HepG2 (cell line): ENCODE results near the gene ZNF212. TPM values are rescaled to one million over a fixed set of nuclear protein-coding genes. Genes with fewer than 3 reads are reported as not detected.
A peak's percentile ranks its signal among the peaks of the same experiment; 100 is the strongest.

Source experiments
- CCAR2 ChIP-seq: fragments of 200-400 bp; formaldehyde crosslinking; optimal IDR thresholded peaks from 2 replicates; pipeline ENCODE3; 2018; ENCODE audit warnings: low read depth, mild to moderate bottlenecking, low read length, moderate library complexity
- ETV5 ChIP-seq: IDR thresholded peaks from 2 replicates; pipeline ENCODE4 v1.6.1; 2018; ENCODE audit warnings: missing biosample characterization, missing genetic modification reagents, inconsistent platforms, borderline replicate concordance
- GATA4 ChIP-seq: sonication (generic); IDR thresholded peaks from 2 replicates; pipeline ENCODE4 v1.6.1; 2016; ENCODE audit warnings: antibody characterized with exemption, low read depth, borderline replicate concordance
- IKZF1 ChIP-seq: fragments of 450-650 bp; IDR thresholded peaks from 2 replicates; pipeline ENCODE4 v1.7.1; 2016
- NCOA1 ChIP-seq: sonication (generic); formaldehyde crosslinking; IDR thresholded peaks from 2 replicates; pipeline ENCODE4 v1.9.0; 2021; ENCODE audit warnings: missing genetic modification reagents
- NFIC ChIP-seq: IDR thresholded peaks from 2 replicates; pipeline ENCODE4 v1.6.1; 2012; ENCODE audit warnings: mild to moderate bottlenecking, low read length, inconsistent platforms
- PITX1 ChIP-seq: sonication (generic); formaldehyde crosslinking; IDR thresholded peaks from 2 replicates; pipeline ENCODE4 v1.5.1; 2020; ENCODE audit warnings: mild to moderate bottlenecking, missing genetic modification reagents
- PTBP1 ChIP-seq: fragments of 200-400 bp; formaldehyde crosslinking; IDR thresholded peaks from 2 replicates; pipeline ENCODE4 v1.6.1; 2018; ENCODE audit warnings: low read length, low read depth; ENCODE audit not compliant: poor library complexity, severe bottlenecking
- REXO4 ChIP-seq: sonication (generic); formaldehyde crosslinking; IDR thresholded peaks from 2 replicates; pipeline ENCODE4 v1.8.0; 2022; ENCODE audit warnings: missing genetic modification reagents, mild to moderate bottlenecking, borderline replicate concordance
- SYNCRIP ChIP-seq: fragments of 200-400 bp; formaldehyde crosslinking; IDR thresholded peaks from 2 replicates; pipeline ENCODE4 v1.6.1; 2018; ENCODE audit warnings: mild to moderate bottlenecking, low read depth, low read length; ENCODE audit not compliant: insufficient read depth
- TP53 ChIP-seq: sonication (generic); formaldehyde crosslinking; conservative IDR thresholded peaks from 2 replicates; pipeline ENCODE4 v1.4.0; 2020; ENCODE audit warnings: missing genetic modification reagents
- TSC22D2 ChIP-seq: sonication (generic); formaldehyde crosslinking; IDR thresholded peaks from 2 replicates; pipeline ENCODE4 v1.5.1; 2020; ENCODE audit warnings: missing genetic modification reagents, mild to moderate bottlenecking, borderline replicate concordance
- U2AF1 ChIP-seq: fragments of 200-400 bp; formaldehyde crosslinking; optimal IDR thresholded peaks from 2 replicates; pipeline ENCODE3; 2017; ENCODE audit warnings: mild to moderate bottlenecking, low read depth, low read length
- ZBTB7B ChIP-seq: sonication (generic); formaldehyde crosslinking; IDR thresholded peaks from 2 replicates; pipeline ENCODE4 v1.4.0; 2020; ENCODE audit warnings: missing genetic modification reagents
- ZNF546 ChIP-seq: sonication (generic); formaldehyde crosslinking; conservative IDR thresholded peaks from 2 replicates; pipeline ENCODE4 v1.8.1; 2023; ENCODE audit warnings: mild to moderate bottlenecking, missing genetic modification reagents
- polyA plus RNA-seq, 8 experiments: library from polyadenylated mRNA; depleted of rRNA in 3 of 8; stranded (reverse) in 7 of 8; unstranded in 1 of 8; fragments of >200 nt; fragmentation: Illumina TruSeq in 4 of 8; extraction: Trizol in 4 of 8; gene quantifications; 2 replicates each; pipeline versions ENCODE4 v1.2.1 to v1.2.3, GENCODE V29; 2011 to 2016; ENCODE audit warnings: low read depth in 4 of 8, missing spikeins in 1 of 8, mixed read lengths in 1 of 8; ENCODE audit not compliant: insufficient read depth in 1 of 8
- total RNA-seq, 5 experiments: library from RNA; depleted of rRNA; stranded (reverse); fragments of >200 nt; fragmentation: Illumina TruSeq; extraction: Trizol; gene quantifications; 2 replicates each; pipeline ENCODE4 v1.2.3, GENCODE V29; 2016; ENCODE audit warnings: low read depth in 1 of 5
- TF ChIP-seq, protein P1 (sequence below): sonication (generic); formaldehyde crosslinking; IDR thresholded peaks from 2 replicates; pipeline ENCODE4 v1.5.0; 2020; ENCODE audit warnings: missing genetic modification reagents
- TF ChIP-seq, protein P2 (sequence below): sonication (generic); formaldehyde crosslinking; IDR thresholded peaks from 2 replicates; pipeline ENCODE4 v1.4.0; 2020; ENCODE audit warnings: mild to moderate bottlenecking, low read depth, missing genetic modification reagents
- TF ChIP-seq, protein P3 (sequence below): IDR thresholded peaks from 2 replicates; pipeline ENCODE4 v1.6.1; 2016; ENCODE audit warnings: low read depth
- TF ChIP-seq, protein P4 (sequence below): sonication (generic); formaldehyde crosslinking; IDR thresholded peaks from 2 replicates; pipeline ENCODE4 v1.4.0; 2020; ENCODE audit warnings: missing genetic modification reagents
- TF ChIP-seq, protein P5 (sequence below): sonication (generic); formaldehyde crosslinking; IDR thresholded peaks from 2 replicates; pipeline ENCODE4 v1.8.1; 2023; ENCODE audit warnings: mild to moderate bottlenecking, missing genetic modification reagents, borderline replicate concordance

Gene ZNF212
- total and polyA plus RNA-seq, 2 of the 13 experiments (the other 11 are each of a cell fraction or from before 2014, with no cell fraction given), result 2.6 to 3.8 TPM

DNA sequence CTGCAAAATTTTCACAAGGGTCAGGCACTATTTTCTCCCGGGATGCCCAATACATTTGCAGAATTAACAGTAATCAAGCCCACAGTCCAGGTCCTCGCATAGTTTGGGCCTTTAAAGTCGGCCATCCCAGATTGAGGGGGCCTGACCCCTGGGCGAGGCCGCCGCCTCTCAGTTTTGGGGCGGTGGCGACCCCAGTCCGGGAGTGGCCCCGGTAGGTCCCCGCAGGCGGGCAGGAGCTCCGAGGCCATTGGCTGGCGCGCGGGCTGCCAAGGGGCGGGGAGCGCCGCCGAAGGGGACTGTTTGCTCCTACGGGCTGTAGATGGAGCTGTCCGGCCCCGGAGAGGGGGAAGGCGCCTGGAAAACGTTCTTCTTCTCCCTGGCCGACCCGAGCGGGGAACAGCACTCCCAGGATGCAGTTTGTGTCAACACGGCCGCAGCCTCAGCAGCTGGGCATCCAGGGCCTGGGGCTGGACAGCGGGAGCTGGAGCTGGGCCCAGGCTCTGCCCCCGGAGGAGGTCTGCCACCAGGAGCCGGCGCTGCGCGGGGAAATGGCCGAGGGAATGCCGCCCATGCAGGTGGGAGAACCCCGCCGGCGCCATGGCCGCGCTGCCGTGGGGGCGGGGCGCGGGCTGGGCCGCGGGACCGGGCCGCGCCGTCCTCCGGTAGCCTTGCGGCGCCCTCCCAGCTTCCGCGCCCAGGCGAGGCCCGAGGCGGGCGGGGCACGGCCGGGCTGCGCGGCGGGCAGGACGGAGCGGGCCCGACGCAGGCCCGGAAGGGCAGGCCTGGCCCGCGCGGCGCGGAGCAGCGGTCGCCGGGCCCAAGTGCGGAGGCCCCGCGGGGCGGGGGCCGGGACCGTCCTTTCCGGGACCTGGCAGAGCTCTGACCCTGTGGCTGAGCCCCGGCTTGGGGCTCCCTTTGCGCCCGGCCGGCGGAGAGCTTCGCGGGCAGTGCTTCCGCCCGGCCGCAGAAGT, 44.0 kb upstream of the ZNF212 start, which contains the start of gene ZNF282 (continued):
- TF ChIP-seq, protein P1, sequence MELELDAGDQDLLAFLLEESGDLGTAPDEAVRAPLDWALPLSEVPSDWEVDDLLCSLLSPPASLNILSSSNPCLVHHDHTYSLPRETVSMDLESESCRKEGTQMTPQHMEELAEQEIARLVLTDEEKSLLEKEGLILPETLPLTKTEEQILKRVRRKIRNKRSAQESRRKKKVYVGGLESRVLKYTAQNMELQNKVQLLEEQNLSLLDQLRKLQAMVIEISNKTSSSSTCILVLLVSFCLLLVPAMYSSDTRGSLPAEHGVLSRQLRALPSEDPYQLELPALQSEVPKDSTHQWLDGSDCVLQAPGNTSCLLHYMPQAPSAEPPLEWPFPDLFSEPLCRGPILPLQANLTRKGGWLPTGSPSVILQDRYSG (CRISPR knock-in tag), result no peak
- TF ChIP-seq REXO4 (CRISPR knock-in tag), result no peak
- no peak for TF ChIP-seq GATA4
- peak; percentile 55 for TF ChIP-seq PTBP1
- no peak for TF ChIP-seq ZNF546
- peak; percentile 62; the same call in 1 of the 2 replicates for TF ChIP-seq TP53 (CRISPR knock-in tag)
- TF ChIP-seq TSC22D2 (CRISPR knock-in tag), result 0 out of 2 replicates have a peak, but pooled peaks have one; percentile 76
- 0 out of 2 replicates have a peak, but pooled peaks have one; percentile 43 for TF ChIP-seq ETV5
- TF ChIP-seq, protein P2, sequence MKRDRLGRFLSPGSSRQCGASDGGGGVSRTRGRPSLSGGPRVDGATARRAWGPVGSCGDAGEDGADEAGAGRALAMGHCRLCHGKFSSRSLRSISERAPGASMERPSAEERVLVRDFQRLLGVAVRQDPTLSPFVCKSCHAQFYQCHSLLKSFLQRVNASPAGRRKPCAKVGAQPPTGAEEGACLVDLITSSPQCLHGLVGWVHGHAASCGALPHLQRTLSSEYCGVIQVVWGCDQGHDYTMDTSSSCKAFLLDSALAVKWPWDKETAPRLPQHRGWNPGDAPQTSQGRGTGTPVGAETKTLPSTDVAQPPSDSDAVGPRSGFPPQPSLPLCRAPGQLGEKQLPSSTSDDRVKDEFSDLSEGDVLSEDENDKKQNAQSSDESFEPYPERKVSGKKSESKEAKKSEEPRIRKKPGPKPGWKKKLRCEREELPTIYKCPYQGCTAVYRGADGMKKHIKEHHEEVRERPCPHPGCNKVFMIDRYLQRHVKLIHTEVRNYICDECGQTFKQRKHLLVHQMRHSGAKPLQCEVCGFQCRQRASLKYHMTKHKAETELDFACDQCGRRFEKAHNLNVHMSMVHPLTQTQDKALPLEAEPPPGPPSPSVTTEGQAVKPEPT (CRISPR knock-in tag), result no peak
- no peak for TF ChIP-seq NFIC
- TF ChIP-seq SYNCRIP, result no peak
- no peak for TF ChIP-seq U2AF1
- TF ChIP-seq ZBTB7B, result peak; percentile 83
- TF ChIP-seq, protein P3, sequence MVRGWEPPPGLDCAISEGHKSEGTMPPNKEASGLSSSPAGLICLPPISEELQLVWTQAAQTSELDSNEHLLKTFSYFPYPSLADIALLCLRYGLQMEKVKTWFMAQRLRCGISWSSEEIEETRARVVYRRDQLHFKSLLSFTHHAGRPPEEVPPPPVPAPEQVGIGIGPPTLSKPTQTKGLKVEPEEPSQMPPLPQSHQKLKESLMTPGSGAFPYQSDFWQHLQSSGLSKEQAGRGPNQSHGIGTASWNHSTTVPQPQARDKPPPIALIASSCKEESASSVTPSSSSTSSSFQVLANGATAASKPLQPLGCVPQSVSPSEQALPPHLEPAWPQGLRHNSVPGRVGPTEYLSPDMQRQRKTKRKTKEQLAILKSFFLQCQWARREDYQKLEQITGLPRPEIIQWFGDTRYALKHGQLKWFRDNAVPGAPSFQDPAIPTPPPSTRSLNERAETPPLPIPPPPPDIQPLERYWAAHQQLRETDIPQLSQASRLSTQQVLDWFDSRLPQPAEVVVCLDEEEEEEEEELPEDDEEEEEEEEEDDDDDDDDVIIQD (CRISPR knock-in tag), result peak; percentile 60; the same call in 1 of the 2 replicates
- no peak for TF ChIP-seq PITX1 (CRISPR knock-in tag)
- TF ChIP-seq NCOA1, result 0 out of 2 replicates have a peak, but pooled peaks have one; percentile 37
- TF ChIP-seq, protein P4, sequence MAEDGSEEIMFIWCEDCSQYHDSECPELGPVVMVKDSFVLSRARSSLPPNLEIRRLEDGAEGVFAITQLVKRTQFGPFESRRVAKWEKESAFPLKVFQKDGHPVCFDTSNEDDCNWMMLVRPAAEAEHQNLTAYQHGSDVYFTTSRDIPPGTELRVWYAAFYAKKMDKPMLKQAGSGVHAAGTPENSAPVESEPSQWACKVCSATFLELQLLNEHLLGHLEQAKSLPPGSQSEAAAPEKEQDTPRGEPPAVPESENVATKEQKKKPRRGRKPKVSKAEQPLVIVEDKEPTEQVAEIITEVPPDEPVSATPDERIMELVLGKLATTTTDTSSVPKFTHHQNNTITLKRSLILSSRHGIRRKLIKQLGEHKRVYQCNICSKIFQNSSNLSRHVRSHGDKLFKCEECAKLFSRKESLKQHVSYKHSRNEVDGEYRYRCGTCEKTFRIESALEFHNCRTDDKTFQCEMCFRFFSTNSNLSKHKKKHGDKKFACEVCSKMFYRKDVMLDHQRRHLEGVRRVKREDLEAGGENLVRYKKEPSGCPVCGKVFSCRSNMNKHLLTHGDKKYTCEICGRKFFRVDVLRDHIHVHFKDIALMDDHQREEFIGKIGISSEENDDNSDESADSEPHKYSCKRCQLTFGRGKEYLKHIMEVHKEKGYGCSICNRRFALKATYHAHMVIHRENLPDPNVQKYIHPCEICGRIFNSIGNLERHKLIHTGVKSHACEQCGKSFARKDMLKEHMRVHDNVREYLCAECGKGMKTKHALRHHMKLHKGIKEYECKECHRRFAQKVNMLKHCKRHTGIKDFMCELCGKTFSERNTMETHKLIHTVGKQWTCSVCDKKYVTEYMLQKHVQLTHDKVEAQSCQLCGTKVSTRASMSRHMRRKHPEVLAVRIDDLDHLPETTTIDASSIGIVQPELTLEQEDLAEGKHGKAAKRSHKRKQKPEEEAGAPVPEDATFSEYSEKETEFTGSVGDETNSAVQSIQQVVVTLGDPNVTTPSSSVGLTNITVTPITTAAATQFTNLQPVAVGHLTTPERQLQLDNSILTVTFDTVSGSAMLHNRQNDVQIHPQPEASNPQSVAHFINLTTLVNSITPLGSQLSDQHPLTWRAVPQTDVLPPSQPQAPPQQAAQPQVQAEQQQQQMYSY, result no peak
- no peak for TF ChIP-seq IKZF1
- TF ChIP-seq, protein P5, sequence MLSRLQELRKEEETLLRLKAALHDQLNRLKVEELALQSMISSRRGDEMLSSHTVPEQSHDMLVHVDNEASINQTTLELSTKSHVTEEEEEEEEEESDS (CRISPR knock-in tag), result no peak
- TF ChIP-seq CCAR2, result peak; percentile 19
